H9 (cell line): Measurements from ENCODE around the gene EFCAB14. TPM values are rescaled to one million over a fixed set of nuclear protein-coding genes. Genes with fewer than 3 reads are reported as not detected.

Experiments
- DNase-seq: peaks from one replicate; pipeline ENCODE4 v3.0.0-alpha.2; 2017
- H2AFZ ChIP-seq: one replicate; pipeline ENCODE4 v1.6.1; 2013; ENCODE audit warnings: mild to moderate bottlenecking, low read length, control low read depth, moderate library complexity
- H2AK5ac ChIP-seq: 2 replicates; pipeline ENCODE4 v1.6.1; 2013; ENCODE audit warnings: low read length, control low read depth, mixed read lengths; ENCODE audit not compliant: insufficient read length
- H2BK120ac ChIP-seq: one replicate; pipeline ENCODE4 v1.6.1; 2013; ENCODE audit warnings: low read depth, mild to moderate bottlenecking, low read length, control low read depth, inconsistent platforms; ENCODE audit not compliant: poor library complexity, severe bottlenecking
- H2BK12ac ChIP-seq: 2 replicates; pipeline ENCODE4 v1.6.1; 2013; ENCODE audit warnings: low read length, control low read depth, mixed read lengths, low read depth; ENCODE audit not compliant: insufficient read length
- H2BK15ac ChIP-seq: 2 replicates; pipeline ENCODE4 v1.6.1; 2013; ENCODE audit warnings: low read depth, low read length, control low read depth
- H2BK20ac ChIP-seq: one replicate; pipeline ENCODE4 v1.6.1; 2013; ENCODE audit warnings: low read depth, mild to moderate bottlenecking, low read length, control low read depth, inconsistent platforms; ENCODE audit not compliant: poor library complexity, severe bottlenecking
- H2BK5ac ChIP-seq: 2 replicates; pipeline ENCODE4 v1.6.1; 2013; ENCODE audit warnings: low read length, control low read depth, mixed read lengths; ENCODE audit not compliant: insufficient read length
- H3K14ac ChIP-seq: 2 replicates; pipeline ENCODE4 v1.6.1; 2013; ENCODE audit warnings: low read length, control low read depth; ENCODE audit not compliant: insufficient read depth
- H3K18ac ChIP-seq: 2 replicates; pipeline ENCODE4 v1.6.1; 2013; ENCODE audit warnings: low read depth, mild to moderate bottlenecking, mixed read lengths, low read length, control low read depth; ENCODE audit not compliant: insufficient read length
- H3K23ac ChIP-seq: 2 replicates; pipeline ENCODE4 v1.6.1; 2013; ENCODE audit warnings: low read length, control low read depth, mixed read lengths, low read depth; ENCODE audit not compliant: insufficient read length
- H3K23me2 ChIP-seq: 2 replicates; pipeline ENCODE4 v1.6.1; 2013; ENCODE audit warnings: low read depth, mild to moderate bottlenecking, mixed read lengths, low read length, control low read depth; ENCODE audit not compliant: insufficient read length, poor library complexity, severe bottlenecking
- H3K27ac ChIP-seq: 2 replicates; pipeline ENCODE4 v1.5.1; 2013; ENCODE audit warnings: low read length, control low read depth, mixed read lengths, low read depth; ENCODE audit not compliant: insufficient read length
- H3K27me3 ChIP-seq: 2 replicates; pipeline ENCODE4 v1.6.1; 2013; ENCODE audit warnings: low read length, control low read depth, inconsistent platforms; ENCODE audit not compliant: insufficient read depth
- H3K4ac ChIP-seq: 2 replicates; pipeline ENCODE4 v1.6.1; 2013; ENCODE audit warnings: low read depth, mild to moderate bottlenecking, control low read depth, inconsistent platforms, low read length, moderate library complexity
- H3K4me1 ChIP-seq: 2 replicates; pipeline ENCODE4 v1.6.1; 2013; ENCODE audit warnings: low read length, control low read depth, inconsistent platforms; ENCODE audit not compliant: insufficient read depth
- H3K4me2 ChIP-seq: 2 replicates; pipeline ENCODE4 v1.6.1; 2013; ENCODE audit warnings: low read length, control low read depth, mixed read lengths; ENCODE audit not compliant: insufficient read length, insufficient read depth
- H3K56ac ChIP-seq: 2 replicates; pipeline ENCODE4 v1.6.1; 2013; ENCODE audit warnings: low read depth, mild to moderate bottlenecking, mixed read lengths, low read length, control low read depth; ENCODE audit not compliant: insufficient read length
- H3K79me1 ChIP-seq: 2 replicates; pipeline ENCODE4 v1.6.1; 2013; ENCODE audit warnings: low read depth, mild to moderate bottlenecking, moderate library complexity, low read length, control low read depth, inconsistent platforms; ENCODE audit not compliant: insufficient read depth, poor library complexity, severe bottlenecking
- H3K79me2 ChIP-seq: 2 replicates; pipeline ENCODE4 v1.6.1; 2013; ENCODE audit warnings: low read length, control low read depth, inconsistent platforms; ENCODE audit not compliant: insufficient read depth
- H3K9ac ChIP-seq: 2 replicates; pipeline ENCODE4 v1.6.1; 2013; ENCODE audit warnings: low read length, control low read depth, mixed read lengths; ENCODE audit not compliant: insufficient read length; ENCODE audit errors: extremely low read depth
- H3K9me3 ChIP-seq: one replicate; pipeline ENCODE4 v1.6.1; 2013; ENCODE audit warnings: low read depth, low read length, inconsistent platforms; ENCODE audit not compliant: control insufficient read depth
- H3T11ph ChIP-seq: one replicate; pipeline ENCODE4 v1.6.1; 2013; ENCODE audit warnings: mild to moderate bottlenecking, low read length, control low read depth, inconsistent platforms
- H4K20me1 ChIP-seq: one replicate; pipeline ENCODE4 v1.6.1; 2013; ENCODE audit not compliant: control insufficient read depth, insufficient read length, insufficient read depth
- H4K5ac ChIP-seq: 2 replicates; pipeline ENCODE4 v1.6.1; 2013; ENCODE audit warnings: low read depth, mild to moderate bottlenecking, mixed read lengths, low read length, control low read depth; ENCODE audit not compliant: insufficient read length
- H4K8ac ChIP-seq: replicated peaks from 2 replicates; pipeline ENCODE4 v1.6.1; 2013; ENCODE audit warnings: low read length, control low read depth, mixed read lengths, low read depth; ENCODE audit not compliant: insufficient read length
- H4K91ac ChIP-seq: 2 replicates; pipeline ENCODE4 v1.6.1; 2013; ENCODE audit warnings: low read depth, mild to moderate bottlenecking, moderate library complexity, mixed read lengths, low read length, control low read depth; ENCODE audit not compliant: insufficient read length
- H3K27ac Mint-ChIP-seq, 3 experiments: 2 replicates in 2 of 3; 3 replicates in 1 of 3; pipeline ENCODE4 v1.8.0; 2020 to 2021; ENCODE audit warnings: mixed read lengths in 3 of 3, mild to moderate bottlenecking in 1 of 3, moderate library complexity in 1 of 3
- H3K27me3 Mint-ChIP-seq: 2 replicates; pipeline ENCODE4 v1.8.0; 2021; ENCODE audit warnings: low read depth, mild to moderate bottlenecking, moderate library complexity, mixed read lengths
- H3K36me3 Mint-ChIP-seq, 3 experiments: 2 replicates in 2 of 3; 3 replicates in 1 of 3; pipeline ENCODE4 v1.8.0; 2020 to 2021; ENCODE audit warnings: low read depth in 3 of 3, mixed read lengths in 3 of 3; ENCODE audit not compliant: insufficient read depth in 1 of 3
- H3K4me1 Mint-ChIP-seq, 2 experiments: 2 replicates each; pipeline ENCODE4 v1.8.0; 2020; ENCODE audit warnings: mixed read lengths in 2 of 2
- H3K4me3 Mint-ChIP-seq, 2 experiments: 2 replicates in 1 of 2; 3 replicates in 1 of 2; pipeline ENCODE4 v1.8.0; 2020 to 2021; ENCODE audit warnings: mild to moderate bottlenecking in 2 of 2, mixed read lengths in 2 of 2, moderate library complexity in 1 of 2
- H3K9me3 Mint-ChIP-seq, 2 experiments: 2 replicates in 1 of 2; 3 replicates in 1 of 2; pipeline ENCODE4 v1.8.0; 2020; ENCODE audit warnings: mild to moderate bottlenecking in 2 of 2, mixed read lengths in 2 of 2, moderate library complexity in 1 of 2
- WGBS: extraction: QIAGEN DNeasy Blood & Tissue Kit; methylation state at CpG from one replicate; pipeline ENCODE4 v1.1.7; 2013; ENCODE audit warnings: missing lambda C conversion rate, low lambda C conversion rate, mixed read lengths; ENCODE audit not compliant: insufficient read length; ENCODE audit errors: extremely low coverage; 5-methylcytosine and 5-hydroxymethylcytosine counted together
- total RNA-seq: library from RNA; stranded (reverse); gene quantifications from 2 replicates; pipeline ENCODE4 v1.2.1, GENCODE V29; 2021
- TF ChIP-seq, protein P1 (sequence below): fragments of 200-600 bp; sonication (generic); conservative IDR thresholded peaks from 3 replicates; pipeline ENCODE4 v1.8.0; 2021; ENCODE audit warnings: antibody characterized with exemption, mild to moderate bottlenecking

Gene EFCAB14
- total RNA-seq, 1 experiment from 2014 or later = 42.2 TPM

DNA sequence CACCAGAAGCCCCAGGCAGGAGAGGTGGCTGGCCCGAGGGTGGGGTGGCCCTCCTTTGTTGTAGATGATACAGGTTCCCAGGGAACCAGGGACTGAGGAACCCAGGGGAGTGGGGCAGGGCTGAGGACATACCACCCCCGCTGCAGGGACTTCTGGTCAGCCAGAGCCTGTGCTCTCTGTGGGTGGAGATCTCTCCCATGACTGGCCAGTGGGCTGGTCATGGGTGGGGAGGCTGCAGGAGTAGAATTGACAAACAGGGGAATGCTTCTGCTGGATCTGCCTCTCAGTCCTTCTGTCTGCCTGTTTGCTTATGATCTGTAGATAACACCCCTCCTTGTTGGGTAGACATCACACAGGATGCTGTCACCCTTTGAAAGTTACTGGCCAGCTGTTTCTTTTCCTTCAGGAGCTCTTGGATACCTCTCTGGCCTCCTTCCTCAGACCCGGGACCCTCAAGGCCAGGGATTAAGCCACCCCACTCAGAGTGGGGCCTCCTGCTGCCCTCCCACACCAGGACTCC is 2.8 kb upstream of the EFCAB14 start:
- Histone ChIP-seq H3T11ph (no peak overlapping the region), H3K79me1 (peaks cover 15% of the 10 kb centered on the region), H4K91ac (no peak overlapping the region), H3K27me3 (no peaks in the 10 kb centered on the region), H2BK15ac (no peak overlapping the region), H3K9ac (no peak overlapping the region), H3K79me2 (peaks cover 15% of the 10 kb centered on the region), H2BK20ac (no peak overlapping the region), H3K14ac (no peak overlapping the region), H2AK5ac (no peak overlapping the region), H3K4me2 (no peak overlapping the region), H2AFZ (no peak overlapping the region), H4K20me1 (no peaks in the 10 kb centered on the region), H3K56ac (no peak overlapping the region), H3K4ac (no peak overlapping the region), H3K9me3 (no peaks in the 10 kb centered on the region), H2BK120ac (no peak overlapping the region), H4K5ac (no peak overlapping the region), H2BK5ac (no peak overlapping the region), H3K18ac (no peak overlapping the region), H4K8ac (no peak overlapping the region), H3K27ac (no peak overlapping the region), H3K23me2 (peaks cover 8% of the 10 kb centered on the region), H2BK12ac (no peak overlapping the region), H3K4me1 (peaks cover 13% of the 10 kb centered on the region; the same call in 1 of the 2 replicates), H3K23ac (no peak overlapping the region)
- TF ChIP-seq, protein P1, sequence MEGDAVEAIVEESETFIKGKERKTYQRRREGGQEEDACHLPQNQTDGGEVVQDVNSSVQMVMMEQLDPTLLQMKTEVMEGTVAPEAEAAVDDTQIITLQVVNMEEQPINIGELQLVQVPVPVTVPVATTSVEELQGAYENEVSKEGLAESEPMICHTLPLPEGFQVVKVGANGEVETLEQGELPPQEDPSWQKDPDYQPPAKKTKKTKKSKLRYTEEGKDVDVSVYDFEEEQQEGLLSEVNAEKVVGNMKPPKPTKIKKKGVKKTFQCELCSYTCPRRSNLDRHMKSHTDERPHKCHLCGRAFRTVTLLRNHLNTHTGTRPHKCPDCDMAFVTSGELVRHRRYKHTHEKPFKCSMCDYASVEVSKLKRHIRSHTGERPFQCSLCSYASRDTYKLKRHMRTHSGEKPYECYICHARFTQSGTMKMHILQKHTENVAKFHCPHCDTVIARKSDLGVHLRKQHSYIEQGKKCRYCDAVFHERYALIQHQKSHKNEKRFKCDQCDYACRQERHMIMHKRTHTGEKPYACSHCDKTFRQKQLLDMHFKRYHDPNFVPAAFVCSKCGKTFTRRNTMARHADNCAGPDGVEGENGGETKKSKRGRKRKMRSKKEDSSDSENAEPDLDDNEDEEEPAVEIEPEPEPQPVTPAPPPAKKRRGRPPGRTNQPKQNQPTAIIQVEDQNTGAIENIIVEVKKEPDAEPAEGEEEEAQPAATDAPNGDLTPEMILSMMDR = no peak
- H3K27me3 Mint-ChIP-seq = peaks cover 11% of the 10 kb centered on the region
- WGBS = no CpG with 5 or more reads among the region's 3 CpGs
- H3K4me1 Mint-ChIP-seq = peaks cover 27 to 28% of the 10 kb centered on the region in 2 experiments
- H3K36me3 Mint-ChIP-seq = peaks cover 0 to 10% (median 0%) of the 10 kb centered on the region in 3 experiments; a peak in 2 of 7 replicates
- peaks cover 3 to 4% of the 10 kb centered on the region in 2 experiments; a peak in 3 of 5 replicates for H3K9me3 Mint-ChIP-seq
- H3K27ac Mint-ChIP-seq = no peak overlapping the region
- no peak for DNase-seq
- no peak overlapping the region for H3K4me3 Mint-ChIP-seq
